NCI-H2196 treated with DMSO at 0.1 percent for 48 hours (cell line): Measurements from ENCODE around the gene NPC2.
A peak's percentile ranks its signal among the peaks of the same experiment; 100 is the strongest.

Experiments used
- DNase-seq: peaks from one replicate; lab custom pipeline; 2025; ENCODE audit not compliant: unreplicated experiment; lab: John Stamatoyannopoulos, UW

Gene NPC2

GRCh38 chr14:74503291-74503937, 10.3 kb upstream of the NPC2 start:
- DNase-seq: no peak

GRCh38 chr14:74502236-74503019, 9.3 kb upstream of the NPC2 start:
- DNase-seq: no peak

GRCh38 chr14:74501691-74502090, 8.6 kb upstream of the NPC2 start:
- no peak for DNase-seq

- peak; percentile 29 for DNase-seq
These were observed 8.1 kb upstream of the NPC2 start for GRCh38 chr14:74501135-74501614.

GRCh38 chr14:74500417-74501134, 7.5 kb upstream of the NPC2 start:
- no peak for DNase-seq

GRCh38 chr14:74495356-74495755, 2.3 kb upstream of the NPC2 start:
- no peak for DNase-seq

GRCh38 chr14:74493343-74494261, 497 bp upstream of the NPC2 start, which contains the start of gene ISCA2:
Gene ISCA2, plus strand, starts transcription at chr14:74493765. Its CDS starts 10 bp downstream, at chr14:74493775.
- DNase-seq: peak; percentile 98

- no peak for DNase-seq
These were observed 939 bp downstream of the NPC2 start for GRCh38 chr14:74491956-74492775.

GRCh38 chr14:74490486-74490885, 2.6 kb downstream of the NPC2 start:
- DNase-seq: no peak

GRCh38 chr14:74488786-74489397, 4.2 kb downstream of the NPC2 start:
- DNase-seq: no peak

GRCh38 chr14:74486164-74486563, 6.9 kb downstream of the NPC2 start:
- no peak for DNase-seq

- no peak for DNase-seq
These were observed 9.8 kb downstream of the NPC2 start for GRCh38 chr14:74483321-74483720.

GRCh38 chr14:74482571-74482970, 10.5 kb downstream of the NPC2 start:
- no peak for DNase-seq

GRCh38 chr14:74480046-74480445, 13.1 kb downstream of the NPC2 start:
- no peak for DNase-seq

- DNase-seq: no peak
These were observed 14.0 kb downstream of the NPC2 start for GRCh38 chr14:74478996-74479635.

- no peak for DNase-seq
These were observed 16.5 kb downstream of the NPC2 start for GRCh38 chr14:74476607-74477006.

- DNase-seq: no peak
These were observed 17.0 kb downstream of the NPC2 start for GRCh38 chr14:74476107-74476506.

GRCh38 chr14:74475678-74476077, 17.4 kb downstream of the NPC2 start:
- no peak for DNase-seq

GRCh38 chr14:74474376-74474775, 18.7 kb downstream of the NPC2 start:
- DNase-seq: no peak
